Activated CD8-positive, alpha-beta memory T cell treated with anti-CD3 and anti-CD28 coated beads, Interleukin-2, amount 50 U/mL, for 48 hours (primary cell): ENCODE results near the gene RP9.

ENCODE experiments used
- DNase-seq: peaks from one replicate; pipeline ENCODE4 v3.0.0-alpha.2; 2020

The RP9 gene

GRCh38 chr7:33061282-33061937 is 47.8 kb downstream of the RP9 start:
- DNase-seq: no peak

- no peak for DNase-seq
Measured at GRCh38 chr7:33059635-33060034, 49.6 kb downstream of the RP9 start.

GRCh38 chr7:33055158-33055557 is 54.0 kb downstream of the RP9 start:
- DNase-seq: no peak

GRCh38 chr7:33054261-33054964 is 54.8 kb downstream of the RP9 start:
- DNase-seq: no peak

GRCh38 chr7:33053721-33054120 is 55.5 kb downstream of the RP9 start:
- no peak for DNase-seq

GRCh38 chr7:33050535-33051318 is 58.5 kb downstream of the RP9 start:
- no peak for DNase-seq

GRCh38 chr7:33048704-33049103 is 60.5 kb downstream of the RP9 start:
- DNase-seq: no peak

- no peak for DNase-seq
Measured at GRCh38 chr7:33048257-33048656, 60.9 kb downstream of the RP9 start.

- no peak for DNase-seq
Measured at GRCh38 chr7:33044986-33045385, 64.2 kb downstream of the RP9 start.
